ENCODE data around the gene ZNF581. TPM values are rescaled to one million over a fixed set of nuclear protein-coding genes. Genes with fewer than 3 reads are reported as not detected.

Gene ZNF581
- 16.3 TPM for total RNA-seq

GRCh38 chr19:55643003-55643886 lies at the start of gene ZNF581:
ZNF581 (plus strand) TSS chr19:55643649; CDS start chr19:55644572, 923 bp downstream.
- DNase-seq = peak; percentile 80

- DNase-seq = peak; percentile 72
These were observed 48.4 kb upstream of the ZNF581 start for GRCh38 chr19:55594996-55595545.

- DNase-seq = no peak
These were observed 47.1 kb upstream of the ZNF581 start for GRCh38 chr19:55596304-55596703.

GRCh38 chr19:55597501-55597921 lies 45.9 kb upstream of the ZNF581 start:
- DNase-seq = no peak

- no peak for DNase-seq
These were observed 45.4 kb upstream of the ZNF581 start for GRCh38 chr19:55598034-55598433.

GRCh38 chr19:55598719-55599467 lies 44.6 kb upstream of the ZNF581 start:
- peak; percentile 96 for DNase-seq

- peak; percentile 100 for DNase-seq
These were observed 44.0 kb upstream of the ZNF581 start, which contains the start of gene FIZ1 for GRCh38 chr19:55599468-55599841. FIZ1 (minus strand) TSS chr19:55599517; CDS start chr19:55597865, 1,652 bp downstream.

- DNase-seq = peak; percentile 97
These were observed 43.4 kb upstream of the ZNF581 start, which contains the start of gene ZNF524 for GRCh38 chr19:55599842-55600661. ZNF524 (plus strand) TSS chr19:55600288; CDS start chr19:55602113, 1,825 bp downstream.

GRCh38 chr19:55600662-55601028 lies 42.8 kb upstream of the ZNF581 start:
- no peak for DNase-seq

- peak; percentile 28 for DNase-seq
These were observed 42.4 kb upstream of the ZNF581 start for GRCh38 chr19:55601084-55601483.

GRCh38 chr19:55602104-55603001 lies 41.1 kb upstream of the ZNF581 start:
- DNase-seq = no peak

- DNase-seq = no peak
These were observed 40.3 kb upstream of the ZNF581 start for GRCh38 chr19:55603115-55603514.

GRCh38 chr19:55603581-55604292 lies 39.7 kb upstream of the ZNF581 start:
- DNase-seq = no peak

- peak; percentile 99 for DNase-seq
These were observed 38.2 kb upstream of the ZNF581 start for GRCh38 chr19:55605207-55605636.

GRCh38 chr19:55605637-55606470 lies 37.6 kb upstream of the ZNF581 start, which contains the start of gene ZNF865:
ZNF865 (plus strand) TSS chr19:55605647; CDS start chr19:55613619, 7,972 bp downstream.
- DNase-seq = peak; percentile 92

- no peak for DNase-seq
These were observed 37.0 kb upstream of the ZNF581 start for GRCh38 chr19:55606471-55606787.

GRCh38 chr19:55606817-55607216 lies 36.6 kb upstream of the ZNF581 start:
- DNase-seq = no peak

- no peak for DNase-seq
These were observed 34.1 kb upstream of the ZNF581 start for GRCh38 chr19:55609326-55609725.

All from tongue (tissue), 2 donors.